Activated naive CD8-positive, alpha-beta T cell treated with anti-CD3 and anti-CD28 coated beads, Interleukin-2, amount 50 U/mL, for 16 hours (primary cell): ENCODE measurements around the gene DOCK2.

Source experiments
- DNase-seq: peaks from one replicate; pipeline ENCODE4 v3.0.0-alpha.2; 2020; ENCODE audit warnings: low read depth, low spot score

The DOCK2 gene

GRCh38 chr5:169979871-169980270, 342.8 kb downstream of the DOCK2 start:
- DNase-seq, result no peak

- no peak for DNase-seq
Observed at GRCh38 chr5:169980418-169981053, 343.5 kb downstream of the DOCK2 start, which contains the start of gene INSYN2B. INSYN2B (minus strand) TSS chr5:169980495; CDS start chr5:169883898, 96,597 bp downstream.

- DNase-seq, result no peak
Observed at GRCh38 chr5:169988206-169988605, 351.1 kb downstream of the DOCK2 start.

- DNase-seq, result no peak
Observed at GRCh38 chr5:169988947-169989346, 351.9 kb downstream of the DOCK2 start.

- no peak for DNase-seq
Observed at GRCh38 chr5:169989365-169989764, 352.3 kb downstream of the DOCK2 start.

- no peak for DNase-seq
Observed at GRCh38 chr5:169991115-169991869, 354.2 kb downstream of the DOCK2 start.

DNA sequence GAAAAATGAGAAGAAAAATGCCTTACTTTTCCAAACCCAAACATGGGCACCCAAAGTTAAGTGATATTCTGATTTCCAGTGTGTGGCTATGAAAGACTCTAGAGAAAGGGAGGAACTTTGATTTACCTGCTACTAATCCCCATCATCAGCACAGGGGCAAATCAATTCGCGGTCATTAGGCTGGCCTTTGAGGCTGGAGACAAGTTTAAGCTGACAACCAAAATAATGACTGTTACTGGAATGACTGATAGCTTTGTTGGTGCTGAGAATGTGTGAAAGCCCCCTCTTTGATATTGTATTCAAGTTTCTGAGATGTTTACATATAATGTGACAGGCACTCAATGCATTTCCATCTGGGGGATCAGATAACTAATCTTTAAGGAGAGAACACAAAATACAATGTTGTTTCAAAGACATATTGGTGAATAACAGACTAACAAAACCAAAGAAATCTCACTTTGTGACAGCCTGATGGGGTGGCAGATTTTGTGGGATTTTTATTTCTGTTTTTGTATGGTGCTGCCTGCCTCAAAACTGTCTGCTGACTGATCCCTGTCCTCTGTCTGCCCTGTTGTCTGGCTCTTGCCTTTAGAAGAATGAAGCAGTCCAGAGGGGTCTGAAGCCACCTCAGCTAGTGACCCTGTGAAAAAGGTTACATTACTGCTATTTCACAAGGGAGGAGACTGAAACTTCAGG, 355.9 kb downstream of the DOCK2 start:
- DNase-seq, result no peak

- DNase-seq, result no peak
Observed at GRCh38 chr5:169993485-169993790, 356.4 kb downstream of the DOCK2 start.

GRCh38 chr5:169997798-169998197, 360.7 kb downstream of the DOCK2 start:
- no peak for DNase-seq

DNA sequence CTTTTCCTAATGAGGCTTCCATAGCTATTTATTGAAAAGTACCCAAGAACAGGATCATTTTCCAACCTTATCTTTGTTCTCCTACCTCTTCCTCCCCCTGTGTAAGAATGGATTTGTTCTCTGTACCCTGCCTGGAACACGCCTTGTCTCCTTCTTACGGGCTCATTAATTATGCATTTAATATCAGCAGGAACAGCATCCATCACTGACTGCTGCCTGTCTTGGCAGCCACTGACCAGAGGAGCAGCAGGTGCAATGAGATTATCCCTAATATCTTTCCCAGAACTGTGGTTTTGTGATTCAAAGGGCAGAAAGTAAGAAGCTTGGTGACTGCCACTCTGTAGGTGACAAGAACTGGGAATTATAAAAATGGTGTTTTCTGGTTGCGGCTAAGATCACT, 362.5 kb downstream of the DOCK2 start:
- no peak for DNase-seq

GRCh38 chr5:170000155-170000554, 363.1 kb downstream of the DOCK2 start:
- no peak for DNase-seq

GRCh38 chr5:170006021-170006420, 368.9 kb downstream of the DOCK2 start:
- no peak for DNase-seq

GRCh38 chr5:170008376-170008775, 371.3 kb downstream of the DOCK2 start:
- no peak for DNase-seq

- DNase-seq, result no peak
Observed at GRCh38 chr5:170010595-170010994, 373.5 kb downstream of the DOCK2 start.

GRCh38 chr5:170011751-170012150, 374.7 kb downstream of the DOCK2 start:
- no peak for DNase-seq

DNA sequence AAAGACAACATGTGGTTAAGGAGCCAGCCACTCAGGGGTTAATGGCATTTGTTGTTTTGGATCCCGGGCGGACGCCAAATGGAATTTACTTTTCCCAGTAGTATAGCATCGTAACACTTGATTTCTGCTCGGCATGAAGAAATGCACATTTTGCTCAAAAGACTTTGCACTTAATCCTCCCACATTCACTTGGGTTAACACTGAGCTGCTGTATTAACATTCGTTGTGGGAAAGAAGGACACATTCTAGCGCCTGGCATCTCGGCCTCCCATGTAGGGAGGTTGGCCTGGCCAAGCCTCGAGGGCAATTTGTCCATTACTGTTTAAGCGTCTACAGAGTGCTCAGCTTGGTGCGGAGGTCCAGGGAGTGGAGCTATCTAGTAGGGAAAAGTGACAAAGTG, 375.5 kb downstream of the DOCK2 start:
- no peak for DNase-seq

- DNase-seq, result no peak
Observed at GRCh38 chr5:170020423-170020822, 383.3 kb downstream of the DOCK2 start.

DNA sequence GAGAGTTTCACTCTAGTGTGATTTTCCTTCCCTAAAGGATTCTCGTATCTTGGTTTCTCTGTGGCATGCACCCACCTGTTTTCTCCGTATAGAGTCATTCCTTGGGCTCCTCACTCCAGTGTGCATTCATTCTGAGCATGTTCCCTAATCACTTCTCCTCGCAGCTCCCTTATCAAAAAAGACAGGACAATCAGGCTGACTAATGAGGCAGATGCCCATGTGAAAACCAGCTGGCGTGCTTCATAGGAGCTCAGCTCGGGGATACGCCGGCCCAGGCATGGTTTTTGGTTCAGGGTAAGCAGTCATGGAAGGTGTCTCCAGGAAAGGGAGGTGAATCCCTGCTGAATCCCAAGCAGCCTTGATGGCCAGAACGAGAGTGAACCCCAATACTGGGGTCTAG, 384.4 kb downstream of the DOCK2 start:
- DNase-seq, result no peak

DNA sequence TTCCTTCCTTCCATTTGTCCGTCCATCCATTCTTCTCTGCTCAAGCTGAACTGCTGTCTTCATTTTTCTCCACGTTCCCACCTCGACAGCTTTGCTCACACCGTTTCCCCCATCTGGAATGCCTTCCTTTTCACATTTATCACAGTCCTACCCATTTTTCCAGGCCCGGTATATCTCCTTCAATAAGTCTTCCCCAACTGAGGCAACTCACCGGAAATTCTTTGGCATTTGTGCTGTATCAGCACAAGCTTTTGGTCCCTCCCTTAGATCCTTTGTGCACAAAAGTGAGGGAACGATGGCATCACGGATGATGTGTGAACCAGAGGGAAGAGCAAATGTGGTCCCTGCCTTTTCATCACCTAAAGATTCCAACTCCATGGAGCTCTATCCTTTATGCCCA, 388.8 kb downstream of the DOCK2 start:
- no peak for DNase-seq

GRCh38 chr5:170028124-170028523, 391.0 kb downstream of the DOCK2 start:
- no peak for DNase-seq

GRCh38 chr5:170034231-170034630, 397.2 kb downstream of the DOCK2 start:
- DNase-seq, result no peak

GRCh38 chr5:170038241-170038640, 401.2 kb downstream of the DOCK2 start:
- no peak for DNase-seq

GRCh38 chr5:170039830-170040229, 402.8 kb downstream of the DOCK2 start:
- no peak for DNase-seq
